Testis (tissue), 3 donors: ENCODE measurements around the gene PSMD9. TPM values are rescaled to one million over a fixed set of nuclear protein-coding genes. Genes with fewer than 3 reads are reported as not detected.

Source experiments
- DNase-seq: peaks from one replicate; pipeline ENCODE4 v3.0.0-alpha.2; 2019
- H3K27ac ChIP-seq, 2 donors: fragments of 200-600 bp; sonication (generic); one replicate each; pipeline ENCODE4 v1.5.1; 2019
- H3K27me3 ChIP-seq: fragments of 200-600 bp; sonication (generic); one replicate; pipeline ENCODE4 v1.5.1; 2019
- H3K36me3 ChIP-seq: fragments of 200-600 bp; sonication (generic); one replicate; pipeline ENCODE4 v1.5.1; 2017; ENCODE audit warnings: low read depth; ENCODE audit errors: missing control alignments
- H3K4me1 ChIP-seq: fragments of 200-600 bp; sonication (generic); one replicate; pipeline ENCODE4 v1.5.1; 2019
- H3K4me3 ChIP-seq, 2 donors: fragments of 200-600 bp; sonication (generic); one replicate each; pipeline ENCODE4 v1.5.1; 2017 to 2019
- H3K9me3 ChIP-seq: fragments of 200-600 bp; sonication (generic); one replicate; pipeline ENCODE4 v1.5.1; 2017
- POLR2A ChIP-seq: fragments of 450-650 bp; IDR thresholded peaks from one replicate; pipeline ENCODE4 v1.6.1; 2017; ENCODE audit warnings: antibody characterized with exemption, mild to moderate bottlenecking, moderate library complexity
- WGBS, 2 donors: methylation state at CpG; one replicate each; pipeline ENCODE4 v1.1.5; 2018; 5-methylcytosine and 5-hydroxymethylcytosine counted together
- intact Hi-C: fragments of 100-400 bp; cut with DNase I; formaldehyde crosslinking; loops from one replicate; pipeline ENCODE4 v1.15.1; 2023; ENCODE audit warnings: low total_unique reads
- polyA plus RNA-seq: library from polyadenylated mRNA; stranded (reverse); fragments of 350-450 nt; fragmentation: Illumina TruSeq; extraction: RNeasy Lipid Tissue Mini Kit (QIAGEN cat#74804); gene quantifications from one replicate; pipeline ENCODE4 v1.2.3, GENCODE V29; 2014; ENCODE audit warnings: low read depth, low replicate concordance; ENCODE audit not compliant: insufficient read depth
- small RNA-seq, 2 donors: library from RNA; depleted of rRNA; stranded (forward); fragments of <200 nt; gene quantifications; one replicate each; pipeline ENCODE3, GENCODE V24; 2016
- total RNA-seq, 2 donors: library from RNA; depleted of rRNA; stranded (reverse); fragments of >200 nt; gene quantifications; one replicate each; pipeline ENCODE4 v1.2.3, GENCODE V29; 2016
- TF ChIP-seq, protein P1 (sequence below), 3 experiments: fragments of 450-650 bp in 2 of 3; fragments of 200-600 bp in 1 of 3; sonication (generic) in 1 of 3; IDR thresholded peaks; one replicate each; pipeline ENCODE4 v1.5.1; 2016 to 2019; ENCODE audit warnings: antibody characterized with exemption in 3 of 3, mild to moderate bottlenecking in 2 of 3, moderate library complexity in 1 of 3

Gene PSMD9
- total and polyA plus RNA-seq, 3 donors from 2014 or later = 51.3 to 80.9 (median 60.7) TPM

DNA sequence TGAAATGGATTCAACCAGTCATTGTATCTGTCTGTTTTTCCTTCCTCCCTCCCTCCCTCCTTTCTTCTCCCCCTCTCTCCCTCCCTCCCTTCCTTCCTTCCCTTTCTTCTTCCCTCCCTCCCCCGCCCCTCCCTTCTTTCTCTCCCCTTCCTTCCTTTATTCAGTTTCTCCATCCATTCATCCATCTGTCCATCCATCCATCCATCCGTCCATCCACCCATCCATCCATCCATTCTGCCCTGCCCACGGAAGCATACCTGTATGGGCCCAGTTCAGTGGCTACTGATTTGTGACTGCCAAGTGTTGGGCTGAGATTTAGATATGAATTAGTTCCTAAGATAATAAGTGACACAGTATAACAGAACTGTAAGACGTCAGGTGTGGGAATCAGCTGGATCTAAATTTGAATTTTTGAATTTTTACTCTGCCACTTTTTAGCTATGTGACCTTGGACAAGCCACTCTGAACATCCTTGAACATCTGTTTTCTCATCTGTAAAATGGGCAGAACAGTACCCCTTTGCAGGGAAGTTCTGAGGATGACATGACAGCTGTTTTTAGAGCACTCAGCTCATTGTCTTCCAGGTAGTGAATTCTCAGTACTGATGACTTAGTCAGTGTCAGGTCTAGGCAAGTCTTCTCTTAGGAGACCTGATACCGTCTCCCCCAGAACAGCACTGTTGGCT is 72.7 kb downstream of the PSMD9 start:
- no peaks in the 10 kb centered on the region for H3K9me3 ChIP-seq
- TF ChIP-seq, protein P1, sequence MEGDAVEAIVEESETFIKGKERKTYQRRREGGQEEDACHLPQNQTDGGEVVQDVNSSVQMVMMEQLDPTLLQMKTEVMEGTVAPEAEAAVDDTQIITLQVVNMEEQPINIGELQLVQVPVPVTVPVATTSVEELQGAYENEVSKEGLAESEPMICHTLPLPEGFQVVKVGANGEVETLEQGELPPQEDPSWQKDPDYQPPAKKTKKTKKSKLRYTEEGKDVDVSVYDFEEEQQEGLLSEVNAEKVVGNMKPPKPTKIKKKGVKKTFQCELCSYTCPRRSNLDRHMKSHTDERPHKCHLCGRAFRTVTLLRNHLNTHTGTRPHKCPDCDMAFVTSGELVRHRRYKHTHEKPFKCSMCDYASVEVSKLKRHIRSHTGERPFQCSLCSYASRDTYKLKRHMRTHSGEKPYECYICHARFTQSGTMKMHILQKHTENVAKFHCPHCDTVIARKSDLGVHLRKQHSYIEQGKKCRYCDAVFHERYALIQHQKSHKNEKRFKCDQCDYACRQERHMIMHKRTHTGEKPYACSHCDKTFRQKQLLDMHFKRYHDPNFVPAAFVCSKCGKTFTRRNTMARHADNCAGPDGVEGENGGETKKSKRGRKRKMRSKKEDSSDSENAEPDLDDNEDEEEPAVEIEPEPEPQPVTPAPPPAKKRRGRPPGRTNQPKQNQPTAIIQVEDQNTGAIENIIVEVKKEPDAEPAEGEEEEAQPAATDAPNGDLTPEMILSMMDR (IDR thresholded peaks at IDR 0.05) = no peak
- no peak for TF ChIP-seq POLR2A
- DNase-seq = no peak
- 87 to 90% methylated on average over 5 of the region's 5 CpGs for WGBS, 2 donors
- H3K27ac ChIP-seq = no peak overlapping the region
- no peaks in the 10 kb centered on the region for H3K4me1 ChIP-seq
- no peak overlapping the region for H3K4me3 ChIP-seq
- H3K36me3 ChIP-seq = no peaks in the 10 kb centered on the region
- intact Hi-C loops = no loop called here
- H3K27me3 ChIP-seq = no peaks in the 10 kb centered on the region

DNA sequence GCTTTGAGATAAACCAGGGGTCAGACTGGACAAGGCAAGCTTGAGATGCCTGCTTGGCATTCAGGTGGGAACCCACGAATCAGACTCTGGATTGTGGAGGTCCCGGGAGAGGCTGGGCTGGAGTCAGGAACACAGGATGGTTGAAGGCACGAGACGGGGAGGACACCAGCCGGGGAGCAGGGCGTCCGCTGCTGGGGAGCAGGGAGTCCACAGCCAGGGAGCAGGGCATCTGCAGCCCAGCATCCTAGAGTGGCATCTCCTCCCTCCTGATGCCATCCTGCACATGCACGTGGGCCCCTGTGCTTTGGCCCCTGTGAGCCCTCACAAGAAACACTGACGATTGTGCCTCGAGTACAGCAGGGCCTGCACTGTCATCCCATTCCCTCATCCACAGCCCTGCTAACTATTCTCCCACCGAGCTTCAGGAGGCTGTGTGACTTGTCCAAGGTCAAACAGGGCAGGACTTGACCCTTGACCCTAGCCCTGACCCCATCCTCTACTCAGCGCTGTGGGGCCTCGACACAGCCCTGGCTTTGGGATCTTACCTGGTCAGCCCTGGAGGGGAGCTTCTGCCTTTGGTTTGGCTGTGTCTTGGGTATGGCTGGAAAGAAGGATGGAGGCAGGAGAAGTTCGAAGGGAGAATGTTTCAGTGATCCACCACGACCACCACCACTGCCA is 74.9 kb downstream of the PSMD9 start:
- H3K27me3 ChIP-seq = no peaks in the 10 kb centered on the region
- TF ChIP-seq, protein P1 (IDR thresholded peaks at IDR 0.05) = no peak
- TF ChIP-seq POLR2A = no peak
- no peak overlapping the region for H3K27ac ChIP-seq
- H3K4me1 ChIP-seq = no peaks in the 10 kb centered on the region
- intact Hi-C loops = no loop called here
- H3K4me3 ChIP-seq = no peak overlapping the region
- H3K36me3 ChIP-seq = no peaks in the 10 kb centered on the region
- no peak for DNase-seq
- no peaks in the 10 kb centered on the region for H3K9me3 ChIP-seq
- WGBS, 2 donors = 87% methylated on average over 14 to 15 of the region's 15 CpGs

DNA sequence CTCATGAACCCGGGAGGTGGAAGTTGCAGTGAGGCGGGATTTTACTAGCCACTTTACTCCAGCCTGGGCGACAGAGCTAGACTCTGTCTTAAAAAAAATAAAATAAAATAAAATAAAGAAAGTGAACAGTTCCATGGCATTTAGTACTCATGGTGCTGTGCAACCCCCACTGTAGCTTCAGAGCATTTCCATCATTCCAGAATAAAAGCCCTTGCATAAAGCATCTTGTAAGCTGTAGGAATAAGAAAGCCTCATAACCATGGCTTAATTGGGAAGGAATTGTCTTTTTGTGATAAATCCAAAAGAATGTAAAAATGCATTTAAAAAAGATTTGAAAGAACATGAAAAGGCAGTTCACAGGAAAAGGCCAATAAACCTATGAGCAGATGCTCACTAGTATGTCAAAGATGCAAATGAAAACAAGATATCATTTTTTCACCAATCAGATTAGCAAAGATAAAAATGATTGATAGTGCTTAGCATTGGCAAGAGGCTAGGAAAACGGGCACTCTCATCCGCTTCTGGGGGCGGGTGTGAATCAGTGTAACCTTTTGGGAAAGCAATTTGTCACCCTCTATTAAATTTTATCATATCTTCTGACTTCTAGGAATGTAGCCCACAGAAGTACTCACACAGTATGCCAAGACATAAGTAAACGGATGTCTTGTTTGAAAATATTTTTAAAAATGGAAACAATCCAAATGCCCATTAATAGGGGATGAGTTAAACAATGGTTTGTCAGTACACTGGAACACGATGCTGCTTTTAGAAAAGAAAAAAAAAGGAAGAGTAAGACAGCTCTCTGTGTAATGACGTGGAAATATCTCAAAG is 76.4 kb downstream of the PSMD9 start:
- H3K27me3 ChIP-seq = no peaks in the 10 kb centered on the region
- H3K9me3 ChIP-seq = no peaks in the 10 kb centered on the region
- no peak for TF ChIP-seq POLR2A
- 49 to 57% methylated on average over 9 of the region's 9 CpGs for WGBS, 2 donors
- no peaks in the 10 kb centered on the region for H3K4me1 ChIP-seq
- no peak overlapping the region for H3K4me3 ChIP-seq
- intact Hi-C loops = no loop called here
- H3K27ac ChIP-seq = no peak overlapping the region
- no peak for DNase-seq
- no peaks in the 10 kb centered on the region for H3K36me3 ChIP-seq

DNA sequence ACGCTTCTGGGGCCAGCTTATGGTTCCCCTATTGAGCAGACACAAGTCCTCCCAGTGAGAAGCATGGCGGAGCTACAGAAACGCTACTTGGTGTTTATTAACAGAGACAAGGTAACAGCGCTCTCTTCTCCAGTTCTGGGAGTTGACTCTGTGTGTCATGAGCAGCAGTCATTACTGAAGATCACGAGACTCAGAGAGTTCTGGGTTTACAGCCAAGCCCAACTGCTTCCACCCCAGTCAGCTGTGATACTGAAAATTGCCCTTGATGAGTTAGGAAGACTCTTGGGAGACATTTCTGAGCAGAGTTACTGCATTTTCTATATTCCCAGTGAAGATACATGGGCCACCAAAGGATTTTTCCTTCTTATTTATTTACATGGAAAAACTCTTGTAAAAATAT is 78.4 kb downstream of the PSMD9 start:
- intact Hi-C loops = no loop called here
- Histone ChIP-seq H3K36me3 (no peaks in the 10 kb centered on the region), H3K4me3 (no peak overlapping the region), H3K27me3 (no peaks in the 10 kb centered on the region), H3K27ac (no peak overlapping the region), H3K9me3 (no peaks in the 10 kb centered on the region), H3K4me1 (no peaks in the 10 kb centered on the region)
- DNase-seq = peak; percentile 39
- no peak for TF ChIP-seq POLR2A
- TF ChIP-seq, protein P1 (IDR thresholded peaks at IDR 0.05) = no peak
- 88 to 90% methylated on average over 5 of the region's 5 CpGs for WGBS, 2 donors

Small RNA genes within 50 kb of the gene (small RNA-seq; reads per million reads assigned to genes)
- gene AC069503.3 (0 reads per million in 2 donors), gene RF00017 (0 reads per million in 2 donors), gene RNU7-170P (0 reads per million in 2 donors)

Other genes starting within 250 kb of the PSMD9 start
- 10 to 100 TPM in 1 of 2 donors, 1 to 10 TPM in 1; 8.3 to 46.1 TPM for gene MORN3, start 219.1 kb upstream of the PSMD9 start, total RNA-seq
- gene MORN3, start 219.1 kb upstream of the PSMD9 start, polyA plus RNA-seq = 85.9 TPM
- gene TMEM120B, start 176.0 kb upstream of the PSMD9 start, total RNA-seq = 10 to 100 TPM; 16.9 to 17.2 TPM
- 4.9 TPM for gene TMEM120B, start 176.0 kb upstream of the PSMD9 start, polyA plus RNA-seq
- 10 to 100 TPM; 18.0 to 20.5 TPM for gene RHOF, start 95.1 kb upstream of the PSMD9 start, total RNA-seq
- gene RHOF, start 95.1 kb upstream of the PSMD9 start, polyA plus RNA-seq = 16.9 TPM
- 10 to 100 TPM; 23.1 to 23.3 TPM for gene SETD1B, start 84.8 kb upstream of the PSMD9 start, total RNA-seq
- 18.9 TPM for gene SETD1B, start 84.8 kb upstream of the PSMD9 start, polyA plus RNA-seq
- 10 to 100 TPM in 1 of 2 donors, 1 to 10 TPM in 1; 5.9 to 10.6 TPM for gene HPD, start 29.9 kb upstream of the PSMD9 start, total RNA-seq
- gene HPD, start 29.9 kb upstream of the PSMD9 start, polyA plus RNA-seq = 11.6 TPM
- gene CFAP251, start 29.8 kb downstream of the PSMD9 start, total RNA-seq = 10 to 100 TPM; 29.0 to 41.5 TPM
- gene CFAP251, start 29.8 kb downstream of the PSMD9 start, polyA plus RNA-seq = 56.1 TPM
- 10 to 100 TPM; 10.2 to 11.1 TPM for gene BCL7A, start 133.1 kb downstream of the PSMD9 start, total RNA-seq
- gene BCL7A, start 133.1 kb downstream of the PSMD9 start, polyA plus RNA-seq = 5.9 TPM
- 10 to 100 TPM; 61.2 to 67.9 TPM for gene MLXIP, start 190.0 kb downstream of the PSMD9 start, total RNA-seq
- gene MLXIP, start 190.0 kb downstream of the PSMD9 start, polyA plus RNA-seq = 39.9 TPM